ENCODE data around the gene RHNO1. TPM values are rescaled to one million over a fixed set of nuclear protein-coding genes. Genes with fewer than 3 reads are reported as not detected.

Gene RHNO1
- total RNA-seq, 1 experiment from 2014 or later = 42.0 TPM

DNA sequence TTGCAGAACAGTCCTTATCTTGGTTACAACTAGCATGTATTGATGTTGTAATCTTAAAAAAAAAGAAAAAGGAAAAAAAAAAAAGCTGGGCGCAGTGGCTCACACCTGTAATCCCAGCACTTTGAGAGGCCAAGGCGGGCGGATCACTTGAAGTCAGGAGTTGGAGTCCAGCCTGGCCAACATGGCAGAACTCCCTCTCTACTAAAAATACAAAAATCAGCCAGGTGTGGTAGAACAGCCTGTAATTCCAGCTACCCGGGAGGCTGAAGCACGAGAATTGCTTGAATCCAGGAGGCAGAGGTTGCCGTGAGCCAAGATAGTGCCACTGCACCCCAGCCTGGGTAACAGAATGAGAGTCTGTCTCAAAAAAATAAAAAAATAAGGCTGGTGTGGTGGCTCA, 56.6 kb downstream of the RHNO1 start:
- Histone ChIP-seq H3F3A (ENCODE audit: low read length, unreplicated experiment) (no peaks in the 10 kb centered on the region), H3K4me1 (ENCODE audit: insufficient read depth, low read length) (no peaks in the 10 kb centered on the region), H3K27me3 (ENCODE audit: low read length) (no peaks in the 10 kb centered on the region), H3K9me2 (replicated peaks; ENCODE audit: low read length) (no peaks in the 10 kb centered on the region), H4K20me1 (ENCODE audit: low read length) (no peaks in the 10 kb centered on the region), H3K4me3 (ENCODE audit: low read length) (no peak overlapping the region), H3K27ac (ENCODE audit: low read length) (no peak overlapping the region), H3K9me3 (ENCODE audit: low read length) (no peaks in the 10 kb centered on the region), H3K4me2 (ENCODE audit: low read length) (no peak overlapping the region), H3K79me2 (ENCODE audit: low read length) (no peaks in the 10 kb centered on the region), H2AFZ (ENCODE audit: low read length) (no peak overlapping the region), H3K36me3 (ENCODE audit: low read depth, low read length) (peaks cover 18% of the 10 kb centered on the region), H3K9ac (ENCODE audit: low read length) (no peak overlapping the region)
- POLR2A ChIA-PET (ENCODE audit: unreplicated experiment) = interaction anchor here (0.6 kb wide), 1 partner anchor 133 kb away, joined by 4 read pairs; no protein-coding TSS in a partner anchor
- no peak for DNase-seq
- CTCF ChIA-PET = no interaction called here
- intact Hi-C loops (cut with micrococcal nuclease) = no loop called here
- BruUV-seq (replicated peaks) = no TSS peak
- TF ChIP-seq EZH2phosphoT487 (IDR thresholded peaks at IDR 0.05; ENCODE audit: borderline replicate concordance, low read length) (no peak), EZH2 (IDR thresholded peaks at IDR 0.05; ENCODE audit: low read length, unreplicated experiment) (no peak)
- TF ChIP-seq, protein P1, sequence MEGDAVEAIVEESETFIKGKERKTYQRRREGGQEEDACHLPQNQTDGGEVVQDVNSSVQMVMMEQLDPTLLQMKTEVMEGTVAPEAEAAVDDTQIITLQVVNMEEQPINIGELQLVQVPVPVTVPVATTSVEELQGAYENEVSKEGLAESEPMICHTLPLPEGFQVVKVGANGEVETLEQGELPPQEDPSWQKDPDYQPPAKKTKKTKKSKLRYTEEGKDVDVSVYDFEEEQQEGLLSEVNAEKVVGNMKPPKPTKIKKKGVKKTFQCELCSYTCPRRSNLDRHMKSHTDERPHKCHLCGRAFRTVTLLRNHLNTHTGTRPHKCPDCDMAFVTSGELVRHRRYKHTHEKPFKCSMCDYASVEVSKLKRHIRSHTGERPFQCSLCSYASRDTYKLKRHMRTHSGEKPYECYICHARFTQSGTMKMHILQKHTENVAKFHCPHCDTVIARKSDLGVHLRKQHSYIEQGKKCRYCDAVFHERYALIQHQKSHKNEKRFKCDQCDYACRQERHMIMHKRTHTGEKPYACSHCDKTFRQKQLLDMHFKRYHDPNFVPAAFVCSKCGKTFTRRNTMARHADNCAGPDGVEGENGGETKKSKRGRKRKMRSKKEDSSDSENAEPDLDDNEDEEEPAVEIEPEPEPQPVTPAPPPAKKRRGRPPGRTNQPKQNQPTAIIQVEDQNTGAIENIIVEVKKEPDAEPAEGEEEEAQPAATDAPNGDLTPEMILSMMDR (conservative IDR thresholded peaks at IDR 0.05; ENCODE audit: low read depth, low read length) = no peak
- no peak for ATAC-seq

DNA sequence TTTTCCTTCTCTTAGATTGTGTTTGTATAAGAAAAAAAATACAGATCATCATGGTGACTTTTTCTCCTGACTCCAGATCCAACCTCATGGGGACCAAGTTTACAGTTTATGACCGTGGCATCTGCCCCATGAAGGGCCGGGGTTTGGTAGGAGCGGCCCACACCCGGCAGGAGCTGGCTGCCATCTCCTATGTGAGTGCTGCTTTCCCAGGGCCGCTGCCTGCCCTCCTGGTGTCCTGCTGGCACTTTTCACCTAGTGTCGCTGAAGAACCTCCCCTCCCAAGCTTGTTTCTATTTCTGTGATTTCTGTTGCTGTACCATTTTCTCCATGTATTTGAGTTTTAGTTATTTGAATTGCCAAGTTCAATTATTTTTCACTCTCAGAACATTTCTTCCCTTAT, 57.3 kb downstream of the RHNO1 start:
- POLR2A ChIA-PET (ENCODE audit: unreplicated experiment) = no interaction called here
- intact Hi-C loops (cut with micrococcal nuclease) = no loop called here
- Histone ChIP-seq H3K36me3 (ENCODE audit: low read depth, low read length) (peaks cover 18% of the 10 kb centered on the region), H3K27me3 (ENCODE audit: low read length) (no peaks in the 10 kb centered on the region), H4K20me1 (ENCODE audit: low read length) (no peaks in the 10 kb centered on the region), H3K9ac (ENCODE audit: low read length) (no peak overlapping the region), H2AFZ (ENCODE audit: low read length) (no peak overlapping the region), H3K4me2 (ENCODE audit: low read length) (no peak overlapping the region), H3K4me3 (ENCODE audit: low read length) (no peak overlapping the region), H3K9me3 (ENCODE audit: low read length) (no peaks in the 10 kb centered on the region), H3K9me2 (replicated peaks; ENCODE audit: low read length) (no peaks in the 10 kb centered on the region), H3F3A (ENCODE audit: low read length, unreplicated experiment) (no peaks in the 10 kb centered on the region), H3K27ac (ENCODE audit: low read length) (no peak overlapping the region), H3K79me2 (ENCODE audit: low read length) (no peaks in the 10 kb centered on the region), H3K4me1 (ENCODE audit: insufficient read depth, low read length) (no peaks in the 10 kb centered on the region)
- TF ChIP-seq EZH2phosphoT487 (IDR thresholded peaks at IDR 0.05; ENCODE audit: borderline replicate concordance, low read length) (no peak), EZH2 (IDR thresholded peaks at IDR 0.05; ENCODE audit: low read length, unreplicated experiment) (no peak)
- TF ChIP-seq, protein P1 (conservative IDR thresholded peaks at IDR 0.05; ENCODE audit: low read depth, low read length) = no peak
- CTCF ChIA-PET = no interaction called here
- ATAC-seq (no peak), DNase-seq (no peak)
- no TSS peak for BruUV-seq (replicated peaks)

DNA sequence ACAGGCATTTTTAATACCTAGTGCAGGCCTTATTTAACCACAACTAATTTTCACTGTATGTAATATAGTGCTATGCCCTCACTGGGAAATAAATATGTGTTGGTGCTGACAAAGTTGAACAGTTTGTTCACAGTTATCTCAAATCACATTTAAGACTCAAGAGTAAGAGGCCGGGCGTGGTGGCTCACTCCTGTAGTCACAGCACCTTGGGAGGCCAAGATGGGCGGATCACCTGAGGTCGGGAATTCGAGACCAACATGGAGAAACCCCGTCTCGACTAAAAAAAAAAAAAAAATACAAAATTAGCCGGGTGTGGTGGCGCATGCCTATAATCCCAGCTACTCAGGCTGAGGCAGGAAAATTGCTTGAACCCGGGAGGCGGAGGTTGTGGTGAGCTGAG, 59.3 kb downstream of the RHNO1 start:
- H4K20me1 ChIP-seq (ENCODE audit: low read length) = no peaks in the 10 kb centered on the region
- CTCF ChIA-PET = no interaction called here
- TF ChIP-seq EZH2 (IDR thresholded peaks at IDR 0.05; ENCODE audit: low read length, unreplicated experiment) (no peak), EZH2phosphoT487 (IDR thresholded peaks at IDR 0.05; ENCODE audit: borderline replicate concordance, low read length) (no peak)
- TF ChIP-seq, protein P1 (conservative IDR thresholded peaks at IDR 0.05; ENCODE audit: low read depth, low read length) = no peak
- POLR2A ChIA-PET (ENCODE audit: unreplicated experiment) = no interaction called here
- H3K79me2 ChIP-seq (ENCODE audit: low read length) = no peaks in the 10 kb centered on the region
- BruUV-seq (replicated peaks) = no TSS peak
- H3K36me3 ChIP-seq (ENCODE audit: low read depth, low read length) = peaks cover 15% of the 10 kb centered on the region; the same call in 1 of the 2 replicates
- no peaks in the 10 kb centered on the region for H3K27me3 ChIP-seq (ENCODE audit: low read length)
- H3K9me3 ChIP-seq (ENCODE audit: low read length) = no peaks in the 10 kb centered on the region
- no peaks in the 10 kb centered on the region for H3K4me1 ChIP-seq (ENCODE audit: insufficient read depth, low read length)
- no peak overlapping the region for H3K4me2 ChIP-seq (ENCODE audit: low read length)
- no peak overlapping the region for H3K9ac ChIP-seq (ENCODE audit: low read length)
- no peak overlapping the region for H3K27ac ChIP-seq (ENCODE audit: low read length)
- no peaks in the 10 kb centered on the region for H3F3A ChIP-seq (ENCODE audit: low read length, unreplicated experiment)
- no peak overlapping the region for H3K4me3 ChIP-seq (ENCODE audit: low read length)
- no peak overlapping the region for H2AFZ ChIP-seq (ENCODE audit: low read length)
- DNase-seq (no peak), ATAC-seq (no peak)
- intact Hi-C loops (cut with micrococcal nuclease) = no loop called here
- no peaks in the 10 kb centered on the region for H3K9me2 ChIP-seq (replicated peaks; ENCODE audit: low read length)
